WTC11 (cell line): ENCODE measurements around the gene CNOT3. TPM values are rescaled to one million over a fixed set of nuclear protein-coding genes. Genes with fewer than 3 reads are reported as not detected.
A peak's percentile ranks its signal among the peaks of the same experiment; 100 is the strongest.

Experiments
- CBFB ChIP-seq: sonication (generic); formaldehyde crosslinking; IDR thresholded peaks from 2 replicates; pipeline ENCODE4 v1.8.1; 2022; ENCODE audit warnings: mild to moderate bottlenecking, low read depth, missing genetic modification reagents
- ESRRA ChIP-seq: sonication (generic); formaldehyde crosslinking; IDR thresholded peaks from 2 replicates; pipeline ENCODE4 v1.8.1; 2022; ENCODE audit warnings: mild to moderate bottlenecking, missing genetic modification reagents, borderline replicate concordance
- ETV6 ChIP-seq: sonication (generic); formaldehyde crosslinking; IDR thresholded peaks from 2 replicates; pipeline ENCODE4 v1.8.1; 2022; ENCODE audit warnings: mild to moderate bottlenecking, missing genetic modification reagents
- JUN ChIP-seq: sonication (generic); formaldehyde crosslinking; IDR thresholded peaks from 2 replicates; pipeline ENCODE4 v1.8.0; 2023; ENCODE audit warnings: mild to moderate bottlenecking, missing genetic modification reagents
- KAT7 ChIP-seq: sonication (generic); formaldehyde crosslinking; IDR thresholded peaks from 2 replicates; pipeline ENCODE4 v1.8.1; 2023; ENCODE audit warnings: missing genetic modification reagents, mild to moderate bottlenecking, borderline replicate concordance
- NFE2L1 ChIP-seq: sonication (generic); formaldehyde crosslinking; IDR thresholded peaks from 2 replicates; pipeline ENCODE4 v1.8.1; 2023; ENCODE audit warnings: missing genetic modification reagents
- RELA ChIP-seq: sonication (generic); formaldehyde crosslinking; IDR thresholded peaks from 2 replicates; pipeline ENCODE4 v1.8.1; 2022; ENCODE audit warnings: missing genetic modification reagents, mild to moderate bottlenecking, borderline replicate concordance
- SMAD4 ChIP-seq: sonication (generic); formaldehyde crosslinking; IDR thresholded peaks from 2 replicates; pipeline ENCODE4 v1.8.0; 2022; ENCODE audit warnings: mild to moderate bottlenecking, missing genetic modification reagents
- SP1 ChIP-seq: sonication (generic); formaldehyde crosslinking; conservative IDR thresholded peaks from 2 replicates; pipeline ENCODE4 v1.8.1; 2022; ENCODE audit warnings: missing genetic modification reagents
- TEAD4 ChIP-seq: sonication (generic); formaldehyde crosslinking; IDR thresholded peaks from 2 replicates; pipeline ENCODE4 v1.8.0; 2022; ENCODE audit warnings: mild to moderate bottlenecking, missing genetic modification reagents
- TP53 ChIP-seq: sonication (generic); formaldehyde crosslinking; IDR thresholded peaks from 2 replicates; pipeline ENCODE4 v1.8.1; 2023; ENCODE audit warnings: mild to moderate bottlenecking, missing genetic modification reagents
- ZBTB21 ChIP-seq: sonication (generic); formaldehyde crosslinking; IDR thresholded peaks from 2 replicates; pipeline ENCODE4 v1.8.1; 2023; ENCODE audit warnings: mild to moderate bottlenecking, missing genetic modification reagents, borderline replicate concordance
- ZNF121 ChIP-seq: sonication (generic); formaldehyde crosslinking; IDR thresholded peaks from 2 replicates; pipeline ENCODE4 v1.8.0; 2023; ENCODE audit warnings: missing genetic modification reagents
- ZNF232 ChIP-seq: sonication (generic); formaldehyde crosslinking; IDR thresholded peaks from 2 replicates; pipeline ENCODE4 v1.8.0; 2022; ENCODE audit warnings: mild to moderate bottlenecking, missing genetic modification reagents
- ZNF423 ChIP-seq: fragments of 250-450 bp; sonication (Bioruptor Pico); IDR thresholded peaks from 2 replicates; pipeline ENCODE4 v2.1.2; 2022; ENCODE audit warnings: mild to moderate bottlenecking, moderate library complexity
- total RNA-seq: library from RNA; stranded (reverse); gene quantifications from 3 replicates; pipeline ENCODE4 v1.2.3, GENCODE V29; 2021
- TF ChIP-seq, protein P1 (sequence below): sonication (generic); formaldehyde crosslinking; IDR thresholded peaks from 2 replicates; pipeline ENCODE4 v1.8.1; 2023; ENCODE audit warnings: mild to moderate bottlenecking, missing genetic modification reagents
- TF ChIP-seq, protein P2 (sequence below): sonication (generic); formaldehyde crosslinking; IDR thresholded peaks from 2 replicates; pipeline ENCODE4 v1.8.0; 2022; ENCODE audit warnings: missing genetic modification reagents
- TF ChIP-seq, protein P3 (sequence below): sonication (generic); formaldehyde crosslinking; IDR thresholded peaks from 2 replicates; pipeline ENCODE4 v1.8.1; 2022; ENCODE audit warnings: mild to moderate bottlenecking, moderate library complexity, missing genetic modification reagents
- TF ChIP-seq, protein P4 (sequence below): sonication (generic); formaldehyde crosslinking; IDR thresholded peaks from 2 replicates; pipeline ENCODE4 v1.8.0; 2023; ENCODE audit warnings: mild to moderate bottlenecking, missing genetic modification reagents
- TF ChIP-seq, protein P5 (sequence below): sonication (generic); formaldehyde crosslinking; IDR thresholded peaks from 2 replicates; pipeline ENCODE4 v1.8.0; 2022; ENCODE audit warnings: mild to moderate bottlenecking, missing genetic modification reagents
- TF ChIP-seq, protein P6 (sequence below): sonication (generic); formaldehyde crosslinking; IDR thresholded peaks from 2 replicates; pipeline ENCODE4 v1.8.0; 2022; ENCODE audit warnings: mild to moderate bottlenecking, missing genetic modification reagents
- TF ChIP-seq, protein P7 (sequence below): sonication (generic); formaldehyde crosslinking; IDR thresholded peaks from 2 replicates; pipeline ENCODE4 v1.8.0; 2022; ENCODE audit warnings: mild to moderate bottlenecking, missing genetic modification reagents
- TF ChIP-seq, protein P8 (sequence below): sonication (generic); formaldehyde crosslinking; IDR thresholded peaks from 2 replicates; pipeline ENCODE4 v1.8.0; 2023; ENCODE audit warnings: missing genetic modification reagents
- TF ChIP-seq, protein P9 (sequence below): sonication (generic); formaldehyde crosslinking; IDR thresholded peaks from 2 replicates; pipeline ENCODE4 v1.8.0; 2022; ENCODE audit warnings: mild to moderate bottlenecking, missing genetic modification reagents

The CNOT3 gene
- total RNA-seq, 1 experiment from 2014 or later = 93.3 TPM

DNA sequence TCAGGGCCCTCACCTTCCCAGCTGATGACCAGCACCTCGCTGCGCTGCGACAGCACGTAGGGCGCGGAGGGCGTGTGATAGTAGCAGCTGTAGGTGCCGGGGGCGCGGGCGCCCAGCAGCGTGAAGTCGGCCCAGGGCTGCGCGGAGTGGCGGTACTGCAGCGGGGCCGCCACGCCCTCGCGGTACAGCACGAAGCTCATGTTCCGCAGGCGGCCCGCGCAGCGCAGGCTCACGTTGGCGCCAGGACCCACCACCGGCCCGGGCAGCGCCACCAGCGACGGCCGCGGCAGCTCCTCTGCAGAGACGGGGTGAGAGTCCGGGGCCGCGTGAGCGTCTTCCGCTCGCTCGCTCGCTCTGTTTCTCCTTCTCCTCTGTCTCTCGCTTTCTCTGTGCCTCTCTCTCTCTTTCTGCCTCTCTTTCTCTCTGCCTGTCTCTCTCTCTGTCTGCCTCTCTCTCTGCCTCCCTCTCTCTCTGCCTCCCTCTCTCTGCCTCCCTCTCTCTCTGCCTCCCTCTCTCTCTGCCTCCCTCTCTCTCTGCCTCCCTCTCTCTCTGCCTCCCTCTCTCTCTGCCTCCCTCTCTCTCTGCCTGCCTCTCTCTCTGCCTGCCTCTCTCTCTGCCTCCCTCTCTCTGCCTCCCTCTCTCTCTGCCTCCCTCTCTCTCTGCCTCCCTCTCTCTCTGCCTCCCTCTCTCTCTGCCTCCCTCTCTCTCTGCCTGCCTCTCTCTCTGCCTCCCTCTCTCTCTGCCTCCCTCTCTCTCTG is 41.5 kb upstream of the CNOT3 start (continued):
- TF ChIP-seq, protein P1, sequence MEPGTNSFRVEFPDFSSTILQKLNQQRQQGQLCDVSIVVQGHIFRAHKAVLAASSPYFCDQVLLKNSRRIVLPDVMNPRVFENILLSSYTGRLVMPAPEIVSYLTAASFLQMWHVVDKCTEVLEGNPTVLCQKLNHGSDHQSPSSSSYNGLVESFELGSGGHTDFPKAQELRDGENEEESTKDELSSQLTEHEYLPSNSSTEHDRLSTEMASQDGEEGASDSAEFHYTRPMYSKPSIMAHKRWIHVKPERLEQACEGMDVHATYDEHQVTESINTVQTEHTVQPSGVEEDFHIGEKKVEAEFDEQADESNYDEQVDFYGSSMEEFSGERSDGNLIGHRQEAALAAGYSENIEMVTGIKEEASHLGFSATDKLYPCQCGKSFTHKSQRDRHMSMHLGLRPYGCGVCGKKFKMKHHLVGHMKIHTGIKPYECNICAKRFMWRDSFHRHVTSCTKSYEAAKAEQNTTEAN (CRISPR knock-in tag) = peak; percentile 89; the same call in 1 of the 2 replicates
- TF ChIP-seq, protein P2, sequence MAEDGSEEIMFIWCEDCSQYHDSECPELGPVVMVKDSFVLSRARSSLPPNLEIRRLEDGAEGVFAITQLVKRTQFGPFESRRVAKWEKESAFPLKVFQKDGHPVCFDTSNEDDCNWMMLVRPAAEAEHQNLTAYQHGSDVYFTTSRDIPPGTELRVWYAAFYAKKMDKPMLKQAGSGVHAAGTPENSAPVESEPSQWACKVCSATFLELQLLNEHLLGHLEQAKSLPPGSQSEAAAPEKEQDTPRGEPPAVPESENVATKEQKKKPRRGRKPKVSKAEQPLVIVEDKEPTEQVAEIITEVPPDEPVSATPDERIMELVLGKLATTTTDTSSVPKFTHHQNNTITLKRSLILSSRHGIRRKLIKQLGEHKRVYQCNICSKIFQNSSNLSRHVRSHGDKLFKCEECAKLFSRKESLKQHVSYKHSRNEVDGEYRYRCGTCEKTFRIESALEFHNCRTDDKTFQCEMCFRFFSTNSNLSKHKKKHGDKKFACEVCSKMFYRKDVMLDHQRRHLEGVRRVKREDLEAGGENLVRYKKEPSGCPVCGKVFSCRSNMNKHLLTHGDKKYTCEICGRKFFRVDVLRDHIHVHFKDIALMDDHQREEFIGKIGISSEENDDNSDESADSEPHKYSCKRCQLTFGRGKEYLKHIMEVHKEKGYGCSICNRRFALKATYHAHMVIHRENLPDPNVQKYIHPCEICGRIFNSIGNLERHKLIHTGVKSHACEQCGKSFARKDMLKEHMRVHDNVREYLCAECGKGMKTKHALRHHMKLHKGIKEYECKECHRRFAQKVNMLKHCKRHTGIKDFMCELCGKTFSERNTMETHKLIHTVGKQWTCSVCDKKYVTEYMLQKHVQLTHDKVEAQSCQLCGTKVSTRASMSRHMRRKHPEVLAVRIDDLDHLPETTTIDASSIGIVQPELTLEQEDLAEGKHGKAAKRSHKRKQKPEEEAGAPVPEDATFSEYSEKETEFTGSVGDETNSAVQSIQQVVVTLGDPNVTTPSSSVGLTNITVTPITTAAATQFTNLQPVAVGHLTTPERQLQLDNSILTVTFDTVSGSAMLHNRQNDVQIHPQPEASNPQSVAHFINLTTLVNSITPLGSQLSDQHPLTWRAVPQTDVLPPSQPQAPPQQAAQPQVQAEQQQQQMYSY (CRISPR knock-in tag) = peak; percentile 48; the same call in 1 of the 2 replicates
- TF ChIP-seq TP53 (peak; percentile 77; the same call in 1 of the 2 replicates), ZBTB21 (CRISPR knock-in tag) (peak; percentile 62; the same call in 1 of the 2 replicates), TEAD4 (peak; percentile 81; the same call in 1 of the 2 replicates), SMAD4 (CRISPR knock-in tag) (peak; percentile 64; the same call in 1 of the 2 replicates), ESRRA (CRISPR knock-in tag) (peak; percentile 86; the same call in 1 of the 2 replicates), ZNF232 (CRISPR knock-in tag) (peak; percentile 81; the same call in 1 of the 2 replicates), RELA (peak; percentile 93; the same call in 1 of the 2 replicates), ZNF423 (0 out of 2 replicates have a peak, but pooled peaks have one; percentile 28), JUN (peak; percentile 75; the same call in 1 of the 2 replicates), NFE2L1 (CRISPR knock-in tag) (peak; percentile 89), CBFB (0 out of 2 replicates have a peak, but pooled peaks have one; percentile 36), SP1 (CRISPR knock-in tag) (peak; percentile 44; the same call in 1 of the 2 replicates), ETV6 (0 out of 2 replicates have a peak, but pooled peaks have one; percentile 38), KAT7 (CRISPR knock-in tag) (peak; percentile 74; the same call in 1 of the 2 replicates), ZNF121 (CRISPR knock-in tag) (peak; percentile 63; the same call in 1 of the 2 replicates)
- TF ChIP-seq, protein P3, sequence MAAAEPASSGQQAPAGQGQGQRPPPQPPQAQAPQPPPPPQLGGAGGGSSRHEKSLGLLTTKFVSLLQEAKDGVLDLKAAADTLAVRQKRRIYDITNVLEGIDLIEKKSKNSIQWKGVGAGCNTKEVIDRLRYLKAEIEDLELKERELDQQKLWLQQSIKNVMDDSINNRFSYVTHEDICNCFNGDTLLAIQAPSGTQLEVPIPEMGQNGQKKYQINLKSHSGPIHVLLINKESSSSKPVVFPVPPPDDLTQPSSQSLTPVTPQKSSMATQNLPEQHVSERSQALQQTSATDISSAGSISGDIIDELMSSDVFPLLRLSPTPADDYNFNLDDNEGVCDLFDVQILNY = 0 out of 2 replicates have a peak, but pooled peaks have one; percentile 61
- TF ChIP-seq, protein P4, sequence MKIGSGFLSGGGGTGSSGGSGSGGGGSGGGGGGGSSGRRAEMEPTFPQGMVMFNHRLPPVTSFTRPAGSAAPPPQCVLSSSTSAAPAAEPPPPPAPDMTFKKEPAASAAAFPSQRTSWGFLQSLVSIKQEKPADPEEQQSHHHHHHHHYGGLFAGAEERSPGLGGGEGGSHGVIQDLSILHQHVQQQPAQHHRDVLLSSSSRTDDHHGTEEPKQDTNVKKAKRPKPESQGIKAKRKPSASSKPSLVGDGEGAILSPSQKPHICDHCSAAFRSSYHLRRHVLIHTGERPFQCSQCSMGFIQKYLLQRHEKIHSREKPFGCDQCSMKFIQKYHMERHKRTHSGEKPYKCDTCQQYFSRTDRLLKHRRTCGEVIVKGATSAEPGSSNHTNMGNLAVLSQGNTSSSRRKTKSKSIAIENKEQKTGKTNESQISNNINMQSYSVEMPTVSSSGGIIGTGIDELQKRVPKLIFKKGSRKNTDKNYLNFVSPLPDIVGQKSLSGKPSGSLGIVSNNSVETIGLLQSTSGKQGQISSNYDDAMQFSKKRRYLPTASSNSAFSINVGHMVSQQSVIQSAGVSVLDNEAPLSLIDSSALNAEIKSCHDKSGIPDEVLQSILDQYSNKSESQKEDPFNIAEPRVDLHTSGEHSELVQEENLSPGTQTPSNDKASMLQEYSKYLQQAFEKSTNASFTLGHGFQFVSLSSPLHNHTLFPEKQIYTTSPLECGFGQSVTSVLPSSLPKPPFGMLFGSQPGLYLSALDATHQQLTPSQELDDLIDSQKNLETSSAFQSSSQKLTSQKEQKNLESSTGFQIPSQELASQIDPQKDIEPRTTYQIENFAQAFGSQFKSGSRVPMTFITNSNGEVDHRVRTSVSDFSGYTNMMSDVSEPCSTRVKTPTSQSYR (CRISPR knock-in tag) = 0 out of 2 replicates have a peak, but pooled peaks have one; percentile 25
- TF ChIP-seq, protein P5, sequence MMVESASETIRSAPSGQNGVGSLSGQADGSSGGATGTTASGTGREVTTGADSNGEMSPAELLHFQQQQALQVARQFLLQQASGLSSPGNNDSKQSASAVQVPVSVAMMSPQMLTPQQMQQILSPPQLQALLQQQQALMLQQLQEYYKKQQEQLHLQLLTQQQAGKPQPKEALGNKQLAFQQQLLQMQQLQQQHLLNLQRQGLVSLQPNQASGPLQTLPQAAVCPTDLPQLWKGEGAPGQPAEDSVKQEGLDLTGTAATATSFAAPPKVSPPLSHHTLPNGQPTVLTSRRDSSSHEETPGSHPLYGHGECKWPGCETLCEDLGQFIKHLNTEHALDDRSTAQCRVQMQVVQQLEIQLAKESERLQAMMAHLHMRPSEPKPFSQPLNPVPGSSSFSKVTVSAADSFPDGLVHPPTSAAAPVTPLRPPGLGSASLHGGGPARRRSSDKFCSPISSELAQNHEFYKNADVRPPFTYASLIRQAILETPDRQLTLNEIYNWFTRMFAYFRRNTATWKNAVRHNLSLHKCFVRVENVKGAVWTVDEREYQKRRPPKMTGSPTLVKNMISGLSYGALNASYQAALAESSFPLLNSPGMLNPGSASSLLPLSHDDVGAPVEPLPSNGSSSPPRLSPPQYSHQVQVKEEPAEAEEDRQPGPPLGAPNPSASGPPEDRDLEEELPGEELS = peak; percentile 89
- TF ChIP-seq, protein P6, sequence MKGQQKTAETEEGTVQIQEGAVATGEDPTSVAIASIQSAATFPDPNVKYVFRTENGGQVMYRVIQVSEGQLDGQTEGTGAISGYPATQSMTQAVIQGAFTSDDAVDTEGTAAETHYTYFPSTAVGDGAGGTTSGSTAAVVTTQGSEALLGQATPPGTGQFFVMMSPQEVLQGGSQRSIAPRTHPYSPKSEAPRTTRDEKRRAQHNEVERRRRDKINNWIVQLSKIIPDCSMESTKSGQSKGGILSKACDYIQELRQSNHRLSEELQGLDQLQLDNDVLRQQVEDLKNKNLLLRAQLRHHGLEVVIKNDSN = peak; percentile 70
- TF ChIP-seq, protein P7, sequence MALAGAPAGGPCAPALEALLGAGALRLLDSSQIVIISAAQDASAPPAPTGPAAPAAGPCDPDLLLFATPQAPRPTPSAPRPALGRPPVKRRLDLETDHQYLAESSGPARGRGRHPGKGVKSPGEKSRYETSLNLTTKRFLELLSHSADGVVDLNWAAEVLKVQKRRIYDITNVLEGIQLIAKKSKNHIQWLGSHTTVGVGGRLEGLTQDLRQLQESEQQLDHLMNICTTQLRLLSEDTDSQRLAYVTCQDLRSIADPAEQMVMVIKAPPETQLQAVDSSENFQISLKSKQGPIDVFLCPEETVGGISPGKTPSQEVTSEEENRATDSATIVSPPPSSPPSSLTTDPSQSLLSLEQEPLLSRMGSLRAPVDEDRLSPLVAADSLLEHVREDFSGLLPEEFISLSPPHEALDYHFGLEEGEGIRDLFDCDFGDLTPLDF (CRISPR knock-in tag) = peak; percentile 67; the same call in 1 of the 2 replicates
- TF ChIP-seq, protein P8, sequence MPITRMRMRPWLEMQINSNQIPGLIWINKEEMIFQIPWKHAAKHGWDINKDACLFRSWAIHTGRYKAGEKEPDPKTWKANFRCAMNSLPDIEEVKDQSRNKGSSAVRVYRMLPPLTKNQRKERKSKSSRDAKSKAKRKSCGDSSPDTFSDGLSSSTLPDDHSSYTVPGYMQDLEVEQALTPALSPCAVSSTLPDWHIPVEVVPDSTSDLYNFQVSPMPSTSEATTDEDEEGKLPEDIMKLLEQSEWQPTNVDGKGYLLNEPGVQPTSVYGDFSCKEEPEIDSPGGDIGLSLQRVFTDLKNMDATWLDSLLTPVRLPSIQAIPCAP (CRISPR knock-in tag) = peak; percentile 73; the same call in 1 of the 2 replicates
- TF ChIP-seq, protein P9, sequence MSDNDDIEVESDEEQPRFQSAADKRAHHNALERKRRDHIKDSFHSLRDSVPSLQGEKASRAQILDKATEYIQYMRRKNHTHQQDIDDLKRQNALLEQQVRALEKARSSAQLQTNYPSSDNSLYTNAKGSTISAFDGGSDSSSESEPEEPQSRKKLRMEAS (CRISPR knock-in tag) = peak; percentile 94
